OCI-LY1 (cell line): ENCODE data around the gene KIF20B.
"Not testable (repeated sequence)": the region's sequence is repeated elsewhere in the genome, so short reads cannot be mapped to it uniquely, and the experiment has no call there.

Source experiments
- H2AFZ ChIP-seq: fragments of 200-600 bp; sonication (generic), shearing (Covaris generic); 2 replicates; pipeline ENCODE4 v1.6.0; 2014; ENCODE audit warnings: antibody characterized with exemption, mild to moderate bottlenecking, low read length
- H3F3A ChIP-seq: fragments of 200-600 bp; sonication (generic), shearing (Covaris generic); 2 replicates; pipeline ENCODE4 v1.6.0; 2014; ENCODE audit warnings: mild to moderate bottlenecking, antibody characterized with exemption, low read length, moderate library complexity; ENCODE audit not compliant: insufficient read depth
- H3K27ac ChIP-seq: fragments of 200-600 bp; sonication (generic); 2 replicates; pipeline ENCODE4 v1.5.1; 2014; ENCODE audit warnings: low read length, mixed run types, mild to moderate bottlenecking, low read depth; ENCODE audit not compliant: poor library complexity, severe bottlenecking
- H3K27me3 ChIP-seq: fragments of 200-600 bp; sonication (generic); 2 replicates; pipeline ENCODE4 v1.6.0; 2014; ENCODE audit warnings: antibody characterized with exemption, mild to moderate bottlenecking, low read length, moderate library complexity; ENCODE audit not compliant: insufficient read depth
- H3K36me3 ChIP-seq: fragments of 200-600 bp; sonication (generic); 2 replicates; pipeline ENCODE4 v1.6.1; 2014; ENCODE audit warnings: mild to moderate bottlenecking, antibody characterized with exemption, low read length, moderate library complexity, mixed read lengths; ENCODE audit not compliant: insufficient read depth
- H3K4me1 ChIP-seq: fragments of 200-600 bp; sonication (generic); 2 replicates; pipeline ENCODE4 v1.5.1; 2014; ENCODE audit warnings: mild to moderate bottlenecking, low read length, moderate library complexity; ENCODE audit not compliant: insufficient read depth, severe bottlenecking
- H3K4me2 ChIP-seq: fragments of 200-600 bp; sonication (generic), shearing (Covaris generic); 2 replicates; pipeline ENCODE4 v1.6.1; 2014; ENCODE audit warnings: low read length
- H3K4me3 ChIP-seq: fragments of 200-600 bp; sonication (generic); 2 replicates; pipeline ENCODE4 v1.5.1; 2014; ENCODE audit warnings: low read length, low read depth, mild to moderate bottlenecking, mixed read lengths; ENCODE audit not compliant: poor library complexity, severe bottlenecking
- H3K79me2 ChIP-seq: fragments of 200-600 bp; shearing (Covaris generic); 2 replicates; pipeline ENCODE4 v1.6.1; 2016; ENCODE audit warnings: mixed run types, low read length, mixed read lengths; ENCODE audit not compliant: insufficient read depth
- H3K9ac ChIP-seq: fragments of 200-600 bp; sonication (generic), shearing (Covaris generic); 2 replicates; pipeline ENCODE4 v1.6.1; 2014; ENCODE audit warnings: mild to moderate bottlenecking, low read length, mixed read lengths
- H3K9me2 ChIP-seq: fragments of 200-600 bp; sonication (generic), shearing (Covaris generic); 2 replicates; pipeline ENCODE4 v1.6.1; 2014; ENCODE audit warnings: low read depth, mild to moderate bottlenecking, low read length, mixed read lengths
- H3K9me3 ChIP-seq: fragments of 200-600 bp; shearing (Covaris generic); 2 replicates; pipeline ENCODE4 v1.6.1; 2014; ENCODE audit warnings: low read length, mixed read lengths
- H4K20me1 ChIP-seq: fragments of 200-600 bp; sonication (generic), shearing (Covaris generic); 2 replicates; pipeline ENCODE4 v1.6.0; 2016; ENCODE audit warnings: mild to moderate bottlenecking, low read length; ENCODE audit not compliant: insufficient read depth
- EZH2 ChIP-seq: fragments of 200-600 bp; sonication (generic), shearing (Covaris generic); IDR thresholded peaks from 2 replicates; pipeline ENCODE4 v1.8.0; 2017; ENCODE audit warnings: borderline replicate concordance, mixed run types, mild to moderate bottlenecking, antibody characterized with exemption, low read length, moderate library complexity, mixed read lengths
- TF ChIP-seq, protein P1 (sequence below): fragments of 200-600 bp; sonication (generic), shearing (Covaris generic); IDR thresholded peaks from 2 replicates; pipeline ENCODE4 v1.5.1; 2017; ENCODE audit warnings: mild to moderate bottlenecking, antibody characterized with exemption, low read length, moderate library complexity, mixed read lengths

The KIF20B gene

DNA sequence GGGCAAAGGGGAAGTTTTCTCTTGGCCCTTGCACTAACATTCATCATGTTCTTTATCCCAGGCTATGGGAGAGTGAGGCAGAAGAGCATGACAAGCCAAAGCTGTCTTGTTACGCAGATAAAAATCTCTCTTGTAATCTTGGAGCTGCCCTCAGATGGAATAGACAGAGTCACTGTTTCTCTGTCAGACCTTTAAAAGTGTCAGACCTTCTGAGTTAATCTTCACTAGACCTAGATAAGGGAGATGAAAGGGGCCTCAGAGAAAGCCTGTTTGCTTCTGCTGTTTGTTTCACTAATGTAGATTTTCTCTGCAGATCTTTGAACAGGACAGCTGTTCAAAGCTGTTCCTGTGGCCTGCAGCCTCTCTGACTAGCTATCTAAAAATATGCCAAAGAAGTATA, 112.9 kb downstream of the KIF20B start:
- H3K36me3 ChIP-seq, result no peaks in the 10 kb centered on the region
- H2AFZ ChIP-seq, result no peak overlapping the region
- no peaks in the 10 kb centered on the region for H3K9me2 ChIP-seq
- H3F3A ChIP-seq, result no peaks in the 10 kb centered on the region
- H3K4me1 ChIP-seq, result no peaks in the 10 kb centered on the region
- H3K27me3 ChIP-seq, result no peaks in the 10 kb centered on the region
- TF ChIP-seq, protein P1, sequence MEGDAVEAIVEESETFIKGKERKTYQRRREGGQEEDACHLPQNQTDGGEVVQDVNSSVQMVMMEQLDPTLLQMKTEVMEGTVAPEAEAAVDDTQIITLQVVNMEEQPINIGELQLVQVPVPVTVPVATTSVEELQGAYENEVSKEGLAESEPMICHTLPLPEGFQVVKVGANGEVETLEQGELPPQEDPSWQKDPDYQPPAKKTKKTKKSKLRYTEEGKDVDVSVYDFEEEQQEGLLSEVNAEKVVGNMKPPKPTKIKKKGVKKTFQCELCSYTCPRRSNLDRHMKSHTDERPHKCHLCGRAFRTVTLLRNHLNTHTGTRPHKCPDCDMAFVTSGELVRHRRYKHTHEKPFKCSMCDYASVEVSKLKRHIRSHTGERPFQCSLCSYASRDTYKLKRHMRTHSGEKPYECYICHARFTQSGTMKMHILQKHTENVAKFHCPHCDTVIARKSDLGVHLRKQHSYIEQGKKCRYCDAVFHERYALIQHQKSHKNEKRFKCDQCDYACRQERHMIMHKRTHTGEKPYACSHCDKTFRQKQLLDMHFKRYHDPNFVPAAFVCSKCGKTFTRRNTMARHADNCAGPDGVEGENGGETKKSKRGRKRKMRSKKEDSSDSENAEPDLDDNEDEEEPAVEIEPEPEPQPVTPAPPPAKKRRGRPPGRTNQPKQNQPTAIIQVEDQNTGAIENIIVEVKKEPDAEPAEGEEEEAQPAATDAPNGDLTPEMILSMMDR, result no peak
- no peak for TF ChIP-seq EZH2
- no peaks in the 10 kb centered on the region for H3K79me2 ChIP-seq
- H3K27ac ChIP-seq, result no peak overlapping the region
- H3K4me2 ChIP-seq, result no peak overlapping the region
- no peaks in the 10 kb centered on the region for H3K9me3 ChIP-seq
- no peaks in the 10 kb centered on the region for H4K20me1 ChIP-seq
- H3K9ac ChIP-seq, result no peak overlapping the region
- H3K4me3 ChIP-seq, result no peak overlapping the region

DNA sequence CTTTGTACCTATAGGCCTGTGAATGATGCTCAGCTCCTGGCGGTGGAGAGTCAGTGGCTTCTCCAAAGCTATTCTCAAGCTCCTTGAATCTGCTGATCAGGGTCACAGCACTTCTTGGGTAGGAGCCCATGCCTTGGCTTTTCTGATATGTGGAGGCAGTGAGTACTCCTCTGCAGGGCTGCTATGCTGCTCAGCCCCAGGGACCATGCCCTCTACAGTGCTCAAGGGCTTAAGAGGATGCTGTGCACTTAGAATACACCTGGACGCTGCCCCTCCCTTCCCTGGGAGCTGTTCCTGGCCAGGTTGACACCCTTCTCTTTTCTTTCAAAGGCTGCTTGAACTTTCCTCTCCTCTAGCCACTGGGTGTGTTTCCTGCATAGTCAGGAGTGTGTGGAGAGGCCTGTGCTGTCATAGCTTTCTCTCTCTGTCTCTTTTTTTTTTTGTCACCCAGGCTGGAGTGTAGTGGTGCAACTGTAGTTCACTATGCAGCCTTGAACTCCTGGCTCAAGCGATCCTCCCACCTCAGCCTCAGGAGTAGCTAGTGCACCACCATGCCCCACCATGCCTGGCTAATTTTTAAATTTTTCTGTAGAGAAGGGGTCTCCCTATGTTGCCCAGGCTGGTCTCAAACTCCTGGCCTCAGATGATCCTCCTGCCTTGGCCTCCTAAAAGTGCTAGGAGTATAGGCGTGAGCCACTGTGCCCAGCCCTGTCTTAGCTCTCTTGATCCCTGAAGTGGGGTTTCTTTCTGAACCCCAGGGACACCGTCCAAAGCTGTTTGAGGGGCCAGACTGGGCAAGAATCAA, 113.9 kb downstream of the KIF20B start:
- H3K9ac ChIP-seq, result no peak overlapping the region
- TF ChIP-seq, protein P1, result no peak
- TF ChIP-seq EZH2, result no peak
- H3K4me2 ChIP-seq, result no peak overlapping the region
- no peak overlapping the region for H2AFZ ChIP-seq
- H3F3A ChIP-seq, result no peaks in the 10 kb centered on the region
- no peaks in the 10 kb centered on the region for H3K9me3 ChIP-seq
- H3K36me3 ChIP-seq, result no peaks in the 10 kb centered on the region
- no peak overlapping the region for H3K4me3 ChIP-seq
- H4K20me1 ChIP-seq, result no peaks in the 10 kb centered on the region
- no peak overlapping the region for H3K27ac ChIP-seq
- H3K9me2 ChIP-seq, result no peaks in the 10 kb centered on the region
- H3K4me1 ChIP-seq, result no peaks in the 10 kb centered on the region
- no peaks in the 10 kb centered on the region for H3K79me2 ChIP-seq
- H3K27me3 ChIP-seq, result no peaks in the 10 kb centered on the region

DNA sequence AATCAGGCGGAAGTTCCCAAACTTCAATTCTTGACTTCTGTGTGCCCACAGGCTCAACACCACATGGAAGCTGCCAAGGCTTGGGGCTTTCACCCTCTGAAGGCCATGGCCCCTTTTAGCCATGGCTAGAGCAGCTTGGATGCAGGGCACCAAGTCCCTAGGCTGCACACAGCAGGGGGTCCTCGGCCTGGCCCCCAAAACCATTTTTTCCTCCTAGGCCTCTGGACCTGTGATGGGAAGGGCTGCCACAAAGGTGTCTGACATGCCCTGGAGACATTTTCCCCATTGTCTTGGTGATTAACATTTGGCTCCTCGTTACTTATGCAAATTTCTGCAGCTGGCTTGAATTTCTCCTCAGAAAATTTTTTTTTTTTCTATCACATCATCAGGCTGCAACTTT, 117.6 kb downstream of the KIF20B start:
- H3K27ac ChIP-seq, H3K4me3 ChIP-seq, H3K4me1 ChIP-seq, H3K36me3 ChIP-seq, H3F3A ChIP-seq, H3K9ac ChIP-seq, H3K9me2 ChIP-seq, H3K9me3 ChIP-seq, H3K4me2 ChIP-seq, H4K20me1 ChIP-seq, H3K27me3 ChIP-seq, H2AFZ ChIP-seq, H3K79me2 ChIP-seq: not testable (repeated sequence)
